Activated CD8-positive, alpha-beta memory T cell treated with anti-CD3 and anti-CD28 coated beads, Interleukin-2, amount 50 U/mL, for 1 hour (primary cell): ENCODE results near the gene PRORP.
A peak's percentile ranks its signal among the peaks of the same experiment; 100 is the strongest.
"Not testable (repeated sequence)": the region's sequence is repeated elsewhere in the genome, so short reads cannot be mapped to it uniquely, and the experiment has no call there.

ENCODE experiments used
- DNase-seq: peaks from one replicate; pipeline ENCODE4 v3.0.0-alpha.2; 2020; ENCODE audit errors: extremely low read depth

The PRORP gene

GRCh38 chr14:35121887-35122695 lies at the start of gene PRORP, which contains the start of gene PPP2R3C:
Gene PRORP, plus strand, starts transcription at chr14:35122552. Its CDS starts 694 bp downstream, at chr14:35123246.
Gene PPP2R3C, minus strand, starts transcription at chr14:35121990. Its CDS starts 31 bp downstream, at chr14:35121959.
- DNase-seq = peak; percentile 89

- no peak for DNase-seq
These were observed 48.9 kb upstream of the PRORP start for GRCh38 chr14:35073486-35073885.

- no peak for DNase-seq
These were observed 44.3 kb upstream of the PRORP start for GRCh38 chr14:35078082-35078481.

GRCh38 chr14:35079742-35080141 lies 42.6 kb upstream of the PRORP start:
- DNase-seq = no peak

- DNase-seq = no peak
These were observed 38.7 kb upstream of the PRORP start for GRCh38 chr14:35083530-35084150.

- no peak for DNase-seq
These were observed 36.9 kb upstream of the PRORP start for GRCh38 chr14:35085441-35085840.

- no peak for DNase-seq
These were observed 33.8 kb upstream of the PRORP start for GRCh38 chr14:35088514-35088913.

- DNase-seq = not testable (repeated sequence)
These were observed 27.7 kb upstream of the PRORP start for GRCh38 chr14:35094645-35095044.

- DNase-seq = no peak
These were observed 14.5 kb upstream of the PRORP start for GRCh38 chr14:35107866-35108265.

GRCh38 chr14:35112641-35113040 lies 9.7 kb upstream of the PRORP start:
- no peak for DNase-seq

GRCh38 chr14:35113308-35113950 lies 8.9 kb upstream of the PRORP start:
- no peak for DNase-seq

- DNase-seq = no peak
These were observed 8.3 kb upstream of the PRORP start for GRCh38 chr14:35114036-35114435.

GRCh38 chr14:35116242-35116641 lies 6.1 kb upstream of the PRORP start:
- DNase-seq = no peak

- DNase-seq = no peak
These were observed 5.2 kb upstream of the PRORP start for GRCh38 chr14:35117112-35117511.

- no peak for DNase-seq
These were observed 1.1 kb upstream of the PRORP start for GRCh38 chr14:35121026-35121886.

GRCh38 chr14:35122696-35123387 lies 490 bp downstream of the PRORP start:
- no peak for DNase-seq

- no peak for DNase-seq
These were observed 994 bp downstream of the PRORP start for GRCh38 chr14:35123388-35123703.

GRCh38 chr14:35124127-35124526 lies 1.8 kb downstream of the PRORP start:
- DNase-seq = no peak

GRCh38 chr14:35133542-35134328 lies 11.4 kb downstream of the PRORP start:
- DNase-seq = no peak

GRCh38 chr14:35134329-35135123 lies 12.2 kb downstream of the PRORP start:
- DNase-seq = no peak
